ENCODE data around the gene WSCD1.

WSCD1 gene

DNA sequence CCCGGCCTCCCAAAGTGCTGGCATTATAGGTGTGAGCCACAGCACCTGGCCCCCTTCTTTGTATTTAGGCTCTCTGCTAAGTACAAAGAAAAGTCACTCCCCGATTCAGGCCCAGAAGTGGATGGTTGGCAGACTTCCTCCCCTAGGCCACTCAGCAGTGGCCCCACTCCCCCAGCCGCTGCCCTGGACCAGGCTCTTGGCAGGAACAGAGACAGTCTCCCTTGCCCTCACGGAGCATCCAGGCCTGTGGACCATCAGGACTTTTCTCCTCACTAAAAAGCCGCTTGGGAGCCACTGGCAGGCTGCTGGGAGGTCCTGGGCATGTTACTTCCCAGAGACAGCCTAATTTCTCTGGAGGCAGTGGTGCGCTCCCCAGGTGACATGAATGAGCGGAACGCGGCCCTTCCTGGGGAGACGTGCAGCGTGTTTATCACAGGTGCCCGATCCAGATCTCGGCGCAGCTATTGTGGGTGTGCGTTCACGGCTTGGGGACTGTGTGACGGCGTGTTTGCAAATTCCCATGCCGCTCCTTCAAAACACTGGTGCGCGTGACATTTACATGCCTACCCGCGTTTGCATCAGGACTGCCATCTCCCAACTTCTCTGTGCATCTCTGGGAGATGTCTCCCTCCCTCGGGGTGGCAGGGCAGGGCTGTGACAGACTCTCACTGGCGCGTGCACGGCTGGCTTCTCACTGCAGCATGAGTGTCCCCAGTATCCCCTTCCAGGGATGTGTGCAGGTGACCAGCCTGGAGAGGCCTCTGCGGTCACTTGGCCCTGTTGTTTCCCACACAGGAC lies 16.6 kb downstream of the WSCD1 start:
- DNase-seq, result no peak

DNA sequence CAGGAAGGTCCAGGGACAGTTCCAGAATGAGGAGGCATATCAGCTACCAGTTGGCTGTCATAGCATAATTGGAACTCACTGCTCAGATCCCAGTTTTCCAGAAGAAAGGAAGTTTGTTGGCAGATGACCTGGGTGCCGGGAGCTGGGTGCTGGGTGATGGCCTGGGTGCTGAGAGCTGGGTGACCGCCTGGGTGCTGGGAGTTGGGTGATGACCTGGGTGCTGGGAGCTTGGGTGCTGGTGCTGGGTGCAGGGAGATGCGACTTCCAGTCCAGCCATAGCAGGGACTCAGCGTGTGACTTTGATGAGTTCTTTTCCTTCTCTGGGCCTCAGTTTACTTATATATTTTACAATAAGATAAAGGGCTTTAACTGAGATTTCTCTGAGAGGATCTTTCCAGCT lies 18.0 kb downstream of the WSCD1 start:
- DNase-seq, result no peak

DNA sequence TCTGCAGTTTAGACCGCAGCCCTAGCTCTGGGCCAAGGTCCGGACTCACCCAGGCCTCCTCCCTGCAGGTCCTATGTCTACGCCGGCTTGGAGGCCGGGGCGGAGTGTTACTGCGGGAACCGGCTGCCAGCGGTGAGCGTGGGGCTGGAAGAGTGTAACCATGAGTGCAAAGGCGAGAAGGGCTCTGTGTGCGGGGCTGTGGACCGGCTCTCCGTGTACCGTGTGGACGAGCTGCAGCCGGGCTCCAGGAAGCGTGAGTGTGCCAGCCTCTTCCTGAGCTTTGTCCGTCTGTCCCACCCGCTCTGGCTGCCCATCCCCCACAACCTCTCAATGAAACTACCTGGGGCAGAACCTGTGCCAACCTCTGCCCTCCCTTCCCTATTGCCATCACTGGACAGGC lies 20.1 kb downstream of the WSCD1 start:
- no peak for DNase-seq

DNA sequence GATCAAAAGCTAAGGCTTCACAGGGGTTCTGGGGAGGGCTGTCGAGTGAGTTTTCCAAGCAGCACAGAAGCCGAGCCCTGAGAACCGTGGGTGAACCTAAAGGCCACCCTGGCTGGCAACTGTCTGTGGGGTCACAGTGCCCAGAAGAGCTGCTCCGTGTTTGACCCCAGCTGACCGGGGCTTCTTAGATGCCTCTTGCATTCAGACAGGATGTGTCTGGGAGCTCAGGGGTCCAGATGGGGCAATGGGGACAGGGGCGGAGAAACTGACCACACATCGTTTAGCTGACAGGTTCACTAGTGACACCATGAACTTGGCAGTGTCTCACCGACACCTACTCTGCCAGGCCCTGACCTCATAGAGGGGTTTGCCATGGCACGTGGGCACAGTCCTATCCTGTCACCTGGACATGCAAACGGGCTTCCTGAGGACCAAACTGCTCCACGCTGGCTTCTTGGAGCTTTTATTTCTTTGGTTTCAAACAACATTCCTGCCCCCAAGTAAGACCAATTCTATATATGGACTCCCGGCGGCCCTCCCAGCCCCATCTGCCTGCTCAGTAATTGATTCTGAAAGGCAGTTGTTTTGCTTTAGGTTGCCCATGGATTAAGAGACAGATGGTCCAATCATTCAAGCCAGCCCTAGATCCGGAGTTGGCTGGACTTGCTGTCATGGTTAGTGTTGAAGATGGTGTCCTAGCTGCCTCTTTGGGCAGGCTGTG lies 22.2 kb downstream of the WSCD1 start:
- no peak for DNase-seq

DNA sequence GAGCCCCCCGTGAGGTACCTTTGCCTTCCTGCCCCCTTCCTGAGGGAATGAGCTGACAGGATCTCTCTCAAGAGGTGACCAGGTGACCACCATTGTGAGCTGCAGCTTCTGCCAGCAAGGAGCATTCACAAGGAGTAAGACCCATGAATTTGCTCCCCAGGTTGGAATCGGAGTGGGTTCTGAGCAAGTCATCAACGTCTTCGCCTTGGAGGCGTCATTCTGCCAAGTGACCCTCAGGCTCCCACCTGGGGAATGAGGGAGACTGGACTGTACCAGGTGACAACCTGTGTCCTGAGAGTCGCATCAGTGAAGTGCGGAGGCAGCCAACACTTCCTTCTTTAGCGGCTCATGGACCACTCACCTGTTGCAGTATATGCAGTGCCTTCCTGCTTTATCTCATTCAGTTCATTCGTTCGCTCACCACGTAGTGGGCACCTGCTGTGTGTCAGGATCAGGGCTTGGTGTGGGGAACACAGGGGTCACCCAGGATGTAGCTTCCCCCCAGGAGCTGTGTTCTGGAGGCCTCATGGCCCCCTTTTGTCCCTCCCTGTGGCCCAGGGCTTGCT lies 22.8 kb downstream of the WSCD1 start:
- DNase-seq, result no peak

DNA sequence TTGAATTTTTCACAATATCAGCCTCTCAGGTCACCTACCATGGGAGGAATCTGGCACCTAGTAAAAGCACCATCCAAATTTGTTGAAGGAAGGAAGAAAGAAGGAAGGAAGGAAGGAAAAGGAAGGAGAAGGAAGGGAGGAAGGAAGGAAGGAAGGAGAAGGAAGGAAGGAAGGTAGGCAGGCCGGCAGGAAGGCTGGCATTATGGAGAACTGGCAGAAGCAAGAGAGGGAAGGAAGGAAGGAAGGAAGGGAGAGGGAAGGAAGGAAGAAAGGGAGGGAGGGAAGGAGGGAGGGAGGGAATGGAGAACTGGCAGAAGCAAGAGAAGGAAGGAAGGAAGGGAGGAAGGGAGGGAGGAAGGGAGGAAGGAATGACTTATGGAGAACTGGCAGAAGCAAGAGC lies 24.3 kb downstream of the WSCD1 start:
- DNase-seq, result no peak

DNA sequence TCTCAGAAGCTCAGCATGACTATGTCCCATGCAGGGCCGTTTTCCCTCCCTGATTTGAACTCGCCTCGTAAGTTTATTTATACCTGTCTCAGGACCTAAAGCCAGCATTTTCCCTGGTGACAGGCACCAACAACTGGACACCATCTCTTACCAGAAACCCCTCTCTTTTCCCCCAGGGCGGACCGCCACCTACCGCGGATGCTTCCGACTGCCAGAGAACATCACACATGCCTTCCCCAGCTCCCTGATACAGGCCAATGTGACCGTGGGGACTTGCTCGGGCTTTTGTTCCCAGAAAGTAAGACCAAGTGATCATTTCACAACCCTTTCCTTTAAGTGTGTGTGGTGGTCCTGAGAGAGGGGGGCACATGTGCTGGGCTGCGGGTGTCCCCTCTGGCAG lies 24.7 kb downstream of the WSCD1 start:
- DNase-seq, result no peak

DNA sequence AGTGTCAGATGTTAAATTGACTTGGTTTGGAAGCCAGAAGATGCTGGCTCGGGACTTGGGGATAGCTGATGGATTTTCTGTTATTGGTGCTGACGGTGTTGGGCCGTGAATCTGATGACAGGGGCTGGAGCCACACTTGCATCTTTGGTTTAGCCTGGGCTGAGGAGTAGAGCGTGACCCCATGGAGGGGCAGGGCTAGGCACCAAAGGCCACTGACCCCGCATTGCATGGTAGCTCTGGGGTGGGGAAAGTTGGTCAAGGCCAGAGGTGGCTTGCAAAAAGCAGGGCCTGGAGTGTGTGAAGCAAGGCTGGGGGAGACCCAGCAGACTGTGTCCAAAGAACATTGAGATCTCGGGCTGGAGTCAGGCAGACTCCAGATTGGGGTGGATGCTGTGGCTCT lies 25.3 kb downstream of the WSCD1 start:
- no peak for DNase-seq

DNA sequence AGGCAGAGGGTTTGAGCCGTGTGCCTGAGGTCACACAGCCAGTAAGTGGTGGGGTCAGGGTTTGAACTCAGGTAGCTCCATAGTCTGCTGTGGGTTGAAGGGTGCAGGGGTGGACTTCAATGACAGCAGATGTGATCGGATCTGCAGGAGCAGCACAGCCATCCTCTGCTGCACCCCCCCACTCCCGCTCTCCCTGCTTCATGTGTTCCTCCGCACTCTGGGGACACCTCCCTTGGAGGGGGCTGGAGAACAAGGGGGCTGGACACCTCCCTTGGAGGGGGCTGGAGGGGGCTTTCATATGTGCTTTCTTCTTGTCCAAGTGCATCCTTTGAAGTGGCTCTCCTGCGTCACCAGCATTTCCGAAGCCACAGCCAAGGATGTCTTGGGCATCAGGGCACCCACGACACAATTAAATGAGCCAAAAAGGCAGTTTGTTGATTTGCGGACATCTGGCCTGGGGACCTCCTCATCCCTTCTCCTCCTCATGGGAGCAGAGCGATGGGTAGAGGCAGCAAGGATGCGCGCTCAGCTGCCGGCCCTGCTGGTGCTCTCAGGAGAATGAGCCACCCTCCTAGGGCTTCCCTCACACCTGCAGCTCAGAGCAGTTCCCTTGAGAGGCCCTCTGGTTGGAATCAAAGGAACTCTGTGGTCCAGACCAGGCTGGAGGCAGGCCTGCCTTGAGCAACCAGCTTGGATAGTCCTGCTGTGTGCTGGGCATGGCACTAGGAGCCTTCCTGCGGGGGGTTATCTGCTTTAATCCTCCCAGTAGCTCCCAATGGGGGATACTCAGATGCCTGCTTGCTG lies 26.2 kb downstream of the WSCD1 start:
- no peak for DNase-seq

DNA sequence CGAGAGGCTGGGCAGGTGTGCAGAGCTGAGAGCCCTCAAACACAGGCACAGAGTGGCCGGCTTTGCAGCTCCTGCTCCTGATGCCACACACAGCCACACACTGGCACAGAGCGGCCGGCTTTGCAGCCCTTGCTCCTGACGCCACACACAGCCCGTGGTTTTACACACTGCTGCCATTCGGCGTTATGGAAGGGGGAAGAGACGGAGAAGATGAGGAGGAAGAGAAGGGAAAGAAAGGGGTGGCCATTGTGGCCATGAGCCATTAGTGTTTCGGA lies 26.8 kb downstream of the WSCD1 start:
- DNase-seq, result no peak

DNA sequence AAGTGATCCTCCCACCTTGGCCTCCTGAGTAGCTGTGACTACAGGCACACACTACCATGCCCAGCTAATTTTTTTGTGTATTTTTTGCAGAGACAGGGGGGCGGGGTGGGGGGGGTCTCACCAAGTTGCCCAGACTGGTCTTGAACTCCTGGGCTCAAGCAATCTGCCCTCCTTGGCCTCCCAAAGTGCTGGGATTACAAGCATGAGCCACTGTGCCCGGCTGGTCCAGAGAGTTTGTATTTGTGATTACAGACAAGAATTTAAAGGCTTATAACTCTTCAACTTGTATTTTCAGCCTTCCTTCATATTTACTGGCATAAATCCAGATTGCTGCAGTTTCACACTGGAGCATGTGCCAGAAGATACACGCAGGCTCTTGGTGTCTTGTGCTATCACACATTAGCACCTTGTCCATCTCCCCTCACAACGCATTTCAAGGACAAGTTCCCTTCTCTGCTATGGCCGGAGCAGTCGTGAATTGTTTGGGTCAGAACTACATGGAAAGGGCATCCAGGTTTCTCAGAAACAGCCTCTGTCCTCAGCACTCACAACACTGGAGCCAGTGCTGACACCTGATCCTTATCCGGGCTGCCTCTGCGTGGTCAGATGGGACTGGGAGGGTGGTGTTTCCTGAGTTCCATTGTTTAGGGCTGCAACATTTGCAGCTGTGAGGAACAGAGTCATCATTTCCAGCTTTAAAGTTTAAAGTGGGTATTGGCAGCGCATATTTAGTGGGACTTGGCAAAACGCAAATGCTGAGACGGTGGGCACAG lies 28.1 kb downstream of the WSCD1 start:
- no peak for DNase-seq

DNA sequence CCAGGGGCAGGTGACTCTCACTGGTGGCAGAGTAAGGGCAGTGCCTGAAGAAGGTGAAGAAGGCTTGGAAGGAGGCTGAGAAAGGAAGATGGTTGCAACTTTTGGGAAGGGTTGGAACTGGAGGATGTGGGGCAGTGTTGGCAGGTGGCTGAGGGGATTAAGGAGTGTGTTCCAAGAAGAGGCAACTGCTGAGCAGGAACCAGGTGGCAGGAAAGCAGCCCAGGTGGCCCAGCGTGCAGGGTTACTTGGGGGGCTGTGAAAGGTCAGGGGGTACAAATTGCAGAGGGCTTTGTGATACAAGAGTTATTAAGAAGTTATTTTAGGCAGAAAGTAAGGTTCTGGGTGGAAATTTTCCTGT lies 28.6 kb downstream of the WSCD1 start:
- DNase-seq, result no peak

DNA sequence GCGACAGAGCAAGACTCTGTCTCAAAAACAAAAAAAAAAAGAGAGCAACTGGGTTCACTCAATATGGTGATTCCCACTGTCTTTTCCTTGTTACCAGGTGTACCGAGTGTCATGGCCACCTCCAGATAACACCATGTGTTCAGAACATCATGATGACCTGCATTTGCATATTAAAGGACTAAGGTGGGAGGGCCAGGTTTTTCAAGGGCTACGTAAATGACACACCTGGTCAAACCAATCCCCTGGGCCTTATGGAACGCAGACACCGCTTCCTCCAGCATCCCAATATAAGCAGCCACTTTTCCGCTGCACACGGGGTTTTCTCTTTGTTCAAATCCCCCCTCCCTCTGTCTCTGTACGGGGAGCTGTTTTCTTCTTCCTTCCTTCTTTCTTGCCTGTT lies 29.3 kb downstream of the WSCD1 start:
- DNase-seq, result no peak

DNA sequence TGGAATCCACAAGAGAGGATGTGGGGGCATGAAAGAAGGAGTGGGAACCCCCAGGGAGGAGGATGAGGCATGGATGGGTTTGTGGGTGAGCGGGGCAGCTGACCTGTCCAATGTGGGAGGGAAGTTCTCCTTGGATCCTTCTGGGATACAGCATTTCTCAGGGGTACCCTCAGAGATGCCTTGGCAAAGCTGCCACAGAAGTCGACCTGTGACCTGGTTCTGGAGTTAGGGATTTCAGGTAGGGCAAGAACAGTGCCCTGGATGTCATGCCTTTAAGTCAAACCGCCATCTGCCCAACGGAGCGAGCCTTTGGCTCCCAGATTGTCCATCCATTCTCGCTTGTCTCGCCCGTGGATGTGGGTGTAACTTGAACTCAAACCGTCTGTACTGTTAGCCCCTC lies 30.0 kb downstream of the WSCD1 start:
- DNase-seq, result no peak

DNA sequence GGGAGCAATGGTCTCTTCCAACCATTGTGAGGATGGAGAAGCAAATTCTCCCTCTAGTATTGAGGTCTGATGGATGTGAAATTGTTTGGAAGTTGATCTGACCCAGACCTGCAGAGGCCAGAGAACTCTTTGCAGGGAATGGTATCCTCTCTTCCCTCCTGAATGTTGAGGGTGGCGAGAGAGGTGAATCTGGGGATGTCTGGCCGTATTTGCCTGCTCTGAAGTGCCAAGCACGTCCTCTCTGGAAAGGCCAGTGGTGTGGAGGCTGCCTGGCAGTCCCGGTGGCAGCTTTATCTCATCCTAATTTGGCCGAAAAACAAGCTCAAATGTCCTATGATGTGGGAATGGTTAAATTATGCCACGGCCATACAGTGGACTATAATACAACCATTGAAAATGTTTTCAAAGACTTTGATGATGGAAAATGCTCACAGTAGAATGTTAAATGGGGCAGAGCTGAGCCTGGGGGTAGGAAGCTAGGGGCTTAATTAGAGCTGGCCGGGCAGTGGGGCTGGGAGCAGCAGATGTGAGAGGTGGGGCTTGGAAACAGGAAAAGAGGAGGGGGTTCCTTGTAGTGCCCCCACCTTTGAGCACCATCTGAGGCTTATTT lies 30.8 kb downstream of the WSCD1 start:
- DNase-seq, result no peak

DNA sequence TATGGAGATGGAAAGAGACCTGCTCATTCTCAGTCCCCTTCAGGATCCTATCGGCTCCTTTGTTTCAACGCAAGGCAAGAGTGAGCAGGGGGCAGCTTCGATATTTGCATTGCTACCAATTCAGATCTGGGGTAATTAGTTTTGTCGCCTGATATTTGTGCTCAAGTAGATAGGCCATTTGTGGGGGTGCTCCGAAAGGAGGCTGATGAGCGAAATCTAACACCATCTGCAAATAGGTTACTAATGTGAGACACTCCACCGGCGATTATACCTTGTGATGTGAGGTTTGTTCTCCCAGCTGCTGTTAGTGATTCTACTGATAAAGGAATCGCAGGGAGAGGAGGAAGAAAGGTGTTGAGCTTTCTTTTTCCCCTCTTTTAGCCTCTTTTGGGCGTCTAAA lies 31.5 kb downstream of the WSCD1 start:
- no peak for DNase-seq

DNA sequence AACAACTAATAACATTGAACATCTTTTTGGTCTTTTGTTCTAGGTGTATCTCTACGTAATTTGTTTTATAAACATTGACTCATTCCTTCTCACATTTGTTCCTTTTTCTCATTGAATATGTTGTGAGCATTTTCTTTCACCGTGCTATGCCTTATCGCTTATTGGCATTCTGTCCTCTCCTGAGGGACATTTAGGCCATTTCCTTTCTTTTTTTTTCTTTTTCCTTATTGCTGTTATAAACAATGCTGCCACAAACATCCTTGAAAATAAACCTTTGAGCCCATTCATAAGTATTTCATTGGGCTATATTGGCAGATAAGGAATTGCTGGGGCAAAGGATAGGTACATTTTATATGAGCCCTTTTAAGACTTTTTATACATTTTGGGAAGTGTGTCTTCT lies 32.4 kb downstream of the WSCD1 start:
- DNase-seq, result no peak

DNA sequence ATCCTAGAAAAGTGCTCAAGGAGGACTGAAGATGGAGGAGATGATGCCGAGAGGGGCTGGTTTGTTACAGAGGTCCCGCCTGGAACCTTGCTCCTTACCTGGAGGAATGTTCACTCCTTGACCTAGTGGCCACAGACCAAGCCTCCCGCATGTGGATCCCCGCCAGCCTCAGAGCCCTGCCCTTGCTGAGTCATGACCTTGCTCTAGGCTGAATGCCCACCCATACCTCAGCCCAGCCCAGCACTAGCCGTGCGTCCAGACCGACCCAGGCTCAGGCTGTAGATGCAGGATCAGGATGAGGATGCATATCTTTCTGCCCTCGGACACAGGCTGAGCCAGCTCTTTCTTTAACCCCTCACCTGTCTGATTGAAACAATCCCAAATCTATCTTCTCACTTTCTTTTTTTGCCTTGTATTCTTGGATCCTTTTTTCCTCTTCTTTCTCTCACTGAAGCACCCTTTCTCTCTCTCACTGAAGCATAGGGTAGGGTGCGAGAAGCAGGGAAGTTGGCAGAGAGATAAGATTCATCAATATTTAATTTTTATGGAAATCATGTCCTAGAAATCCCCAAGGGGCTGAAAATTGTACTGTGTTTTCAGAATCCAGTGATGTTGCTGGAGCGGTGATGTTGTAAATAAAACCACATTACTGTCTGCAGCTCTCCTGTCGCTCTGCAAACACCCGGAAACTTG lies 34.9 kb downstream of the WSCD1 start:
- DNase-seq, result no peak

DNA sequence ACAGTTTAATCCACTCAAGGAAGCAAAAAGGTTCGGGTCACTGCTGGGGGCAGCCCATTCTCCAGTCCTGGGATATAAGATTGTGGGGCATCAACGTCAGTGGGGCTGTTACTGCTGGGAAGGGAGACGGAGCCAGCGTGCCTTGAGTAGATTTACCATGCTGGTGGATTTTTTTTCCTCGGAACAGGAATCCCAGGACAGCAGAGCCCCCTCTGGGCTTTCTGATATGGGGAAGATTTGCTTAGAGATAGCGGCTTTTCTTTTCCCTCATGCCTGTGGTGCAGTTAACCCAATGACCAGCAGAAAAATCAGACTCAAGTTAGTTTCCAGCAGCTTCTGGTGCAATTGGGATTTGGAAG lies 35.4 kb downstream of the WSCD1 start:
- no peak for DNase-seq

DNA sequence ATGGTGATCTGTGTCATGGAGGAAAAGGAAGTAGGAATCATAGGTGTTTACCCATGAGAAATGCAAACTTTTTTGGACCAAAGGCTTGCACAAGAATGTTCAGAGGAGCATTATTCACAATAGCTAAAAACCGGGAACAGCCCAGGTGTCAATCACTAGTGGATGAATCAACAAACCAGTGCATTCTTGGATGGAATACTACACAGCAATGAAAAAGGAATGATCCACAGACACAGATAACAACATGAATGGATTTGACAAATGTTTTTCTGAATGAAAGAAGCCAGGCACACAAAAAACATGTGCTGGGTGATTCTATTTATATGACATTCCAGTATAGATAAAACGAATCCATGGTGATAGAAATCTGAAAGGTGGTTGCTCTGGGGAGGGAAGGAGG lies 36.0 kb downstream of the WSCD1 start:
- no peak for DNase-seq

DNA sequence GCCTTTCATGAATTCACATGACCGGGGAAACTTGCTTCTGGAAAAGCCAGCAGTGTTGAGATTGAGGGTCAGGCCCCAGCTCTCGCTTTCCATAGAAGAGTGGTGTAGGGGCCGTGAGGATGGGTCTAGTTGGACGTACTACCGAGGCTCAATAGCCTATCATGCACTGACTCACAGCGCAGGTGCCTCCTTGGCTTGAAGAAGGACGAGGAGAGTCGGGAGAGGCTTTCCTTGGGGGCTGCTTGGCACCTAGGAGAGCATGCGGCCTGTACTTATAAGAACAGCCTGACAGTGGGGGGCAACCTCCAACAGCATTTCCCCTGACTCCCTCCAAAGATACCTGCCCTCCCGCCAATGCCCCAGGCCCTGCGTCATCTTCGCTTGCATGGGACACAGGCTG lies 37.6 kb downstream of the WSCD1 start:
- DNase-seq, result no peak

DNA sequence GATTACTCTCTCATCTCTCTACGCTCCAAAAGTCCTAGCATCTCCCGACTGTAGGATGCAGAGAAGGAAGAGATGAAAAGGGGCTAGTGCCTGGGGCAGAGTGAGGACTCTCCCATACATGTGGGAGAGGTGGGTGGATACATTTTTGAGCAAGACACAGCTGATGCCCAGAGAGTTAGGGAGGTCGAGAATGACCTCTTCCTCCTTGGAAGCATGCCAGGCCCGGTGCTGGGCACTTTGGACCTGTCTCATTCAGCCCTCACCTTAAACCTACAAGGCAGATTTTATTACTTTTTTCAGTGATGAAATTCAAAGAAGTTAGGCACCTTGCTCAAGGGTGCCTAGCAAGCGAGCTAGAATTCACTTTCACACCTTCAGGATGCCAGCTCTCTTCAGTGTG lies 38.2 kb downstream of the WSCD1 start:
- DNase-seq, result no peak

Data from midbrain (tissue), 1 donor.